Right lobe of liver (tissue), 6 donors: ENCODE data around the gene HTRA1. TPM values are rescaled to one million over a fixed set of nuclear protein-coding genes. Genes with fewer than 3 reads are reported as not detected.

Experiments used
- ATAC-seq, 4 donors: fragments of 200-7000 bp; cut with Tn5 transposase; one replicate each; pipeline ENCODE4 v1.9.1; 2020; ENCODE audit warnings: mild to moderate bottlenecking in 4 of 4, moderate library complexity in 4 of 4
- DNase-seq, 3 donors: peaks; one replicate each; pipeline ENCODE4 v3.0.0-alpha.2; 2020
- H3K27ac ChIP-seq, 3 donors: fragments of 200-600 bp; one replicate each; pipeline ENCODE4 v1.8.0; 2022
- H3K27me3 ChIP-seq, 2 donors: fragments of 200-600 bp; one replicate each; pipeline ENCODE4 v1.8.0; 2022
- H3K36me3 ChIP-seq, 4 donors: fragments of 200-600 bp; sonication (generic) in 1 of 4; one replicate each; pipeline versions ENCODE4 v1.5.1 to v1.8.0; 2017 to 2022; ENCODE audit warnings: control low read depth in 1 of 4
- H3K4me1 ChIP-seq, 4 donors: fragments of 200-600 bp; sonication (generic) in 1 of 4; one replicate each; pipeline versions ENCODE4 v1.5.1 to v1.8.0; 2017 to 2022; ENCODE audit warnings: control low read depth in 1 of 4
- H3K4me3 ChIP-seq, 3 donors: fragments of 200-600 bp; one replicate each; pipeline ENCODE4 v1.8.0; 2022
- H3K9me3 ChIP-seq, 4 donors: fragments of 200-600 bp; sonication (generic) in 1 of 4; one replicate each; pipeline versions ENCODE4 v1.5.1 to v1.8.0; 2017 to 2022; ENCODE audit warnings: control low read depth in 1 of 4
- POLR2A ChIP-seq: fragments of 450-650 bp; IDR thresholded peaks from one replicate; pipeline ENCODE4 v1.6.1; 2017; ENCODE audit warnings: antibody characterized with exemption, mild to moderate bottlenecking
- WGBS: methylation state at CpG from one replicate; pipeline ENCODE4 v1.1.6; 2018; ENCODE audit warnings: low coverage, low lambda C conversion rate; ENCODE audit not compliant: insufficient coverage; ENCODE audit errors: missing lambda C conversion rate; 5-methylcytosine and 5-hydroxymethylcytosine counted together
- intact Hi-C, 2 donors: fragments of 100-400 bp; cut with DNase I; formaldehyde crosslinking; loops; one replicate each; pipeline versions ENCODE4 v1.11.2 to v1.14.1; 2022
- total RNA-seq, 6 experiments: library from RNA; depleted of rRNA in 2 of 6; stranded (reverse); fragments of >200 nt in 2 of 6; fragmentation: NEBNext Ultra II Directional in 3 of 6; extraction: Animal tissue kit (Norgen Biotek cat#: 25700) in 3 of 6; gene quantifications; one replicate each; pipeline versions ENCODE4 v1.1.0 to v1.2.4, GENCODE V29; 2016 to 2023
- TF ChIP-seq, protein P1 (sequence below), 4 donors: fragments of 200-600 bp in 3 of 4; fragments of 450-650 bp in 1 of 4; IDR thresholded peaks; one replicate each; pipeline versions ENCODE4 v1.5.1 to v1.8.0; 2016 to 2022; ENCODE audit warnings: antibody characterized with exemption in 4 of 4, mild to moderate bottlenecking in 2 of 4
- donor health status: DM: no; HTN: yes; CAD: no.
- donor health status: DM: no; HTN: no; CAD: no.
- donor health status: DM: no; HTN: no; CAD: no.
- donor health status: DM: no; HTN: yes; CAD: no.
- donor health status: DM: no; HTN: yes; CAD: no.

Gene HTRA1
- total RNA-seq, 6 experiments from 2014 or later = 91.9 to 224 (median 134) TPM

DNA sequence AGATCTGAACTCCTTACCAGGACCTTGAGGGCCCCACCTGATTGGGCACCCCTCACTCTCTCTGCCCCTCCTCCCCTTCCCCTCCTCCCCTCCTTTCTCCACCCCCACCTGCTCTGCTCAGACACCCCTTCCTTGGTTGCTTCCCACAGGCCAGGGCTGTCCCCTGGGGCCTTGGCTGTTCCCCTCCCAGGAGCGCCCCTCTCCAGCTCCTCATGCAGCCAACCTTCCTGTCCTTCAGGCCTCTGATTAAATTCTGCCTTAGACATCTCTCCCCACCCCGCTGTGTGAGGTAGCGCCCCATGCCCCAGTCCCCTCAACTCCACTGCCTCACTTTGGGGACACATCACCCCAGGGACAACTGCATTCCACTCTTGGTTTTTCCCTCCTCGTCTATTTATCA is 32.4 kb downstream of the HTRA1 start:
- Histone ChIP-seq H3K9me3 (no peaks in the 10 kb centered on the region), H3K36me3 (peaks cover 0 to 4% (median 1%) of the 10 kb centered on the region in 4 donors), H3K27me3 (no peaks in the 10 kb centered on the region), H3K27ac (no peak overlapping the region), H3K4me3 (no peak overlapping the region), H3K4me1 (no peaks in the 10 kb centered on the region)
- 88% methylated on average over 3 of the region's 4 CpGs for WGBS
- no peak for TF ChIP-seq POLR2A
- DNase-seq = no peak
- ATAC-seq = no peak
- intact Hi-C loops = no loop called here

DNA sequence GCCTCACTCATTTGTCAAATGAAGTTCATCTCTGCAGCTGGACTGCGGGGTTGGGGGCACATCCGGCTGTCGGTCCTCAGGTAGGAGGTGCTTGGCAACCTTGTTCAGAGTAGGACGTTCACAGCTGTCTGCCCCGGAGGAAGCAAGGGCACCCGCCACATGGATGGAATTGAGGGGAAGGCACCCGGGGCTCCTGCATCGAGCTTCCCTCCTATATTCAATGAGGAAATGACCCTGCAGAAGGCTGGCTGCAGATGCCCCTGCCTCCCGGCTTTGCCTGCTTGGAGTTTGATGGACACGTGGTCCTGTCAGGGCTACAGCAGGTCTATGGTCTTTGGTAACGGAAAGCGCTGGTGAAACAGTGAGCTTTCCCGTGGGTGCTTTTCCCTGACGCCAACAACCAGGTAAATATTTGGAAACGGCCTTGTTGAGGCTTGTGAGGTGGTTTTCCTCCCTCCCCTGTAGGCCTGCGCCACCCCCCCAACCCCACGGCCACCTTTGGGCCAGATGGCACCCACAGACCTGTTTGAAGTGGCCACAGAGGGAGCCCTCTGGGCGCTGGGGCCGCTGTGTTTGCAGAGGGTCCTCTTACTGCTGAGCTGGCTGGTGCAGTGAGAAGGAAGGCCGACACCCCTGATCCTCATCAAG is 32.9 kb downstream of the HTRA1 start:
- TF ChIP-seq POLR2A = no peak
- TF ChIP-seq, protein P1, sequence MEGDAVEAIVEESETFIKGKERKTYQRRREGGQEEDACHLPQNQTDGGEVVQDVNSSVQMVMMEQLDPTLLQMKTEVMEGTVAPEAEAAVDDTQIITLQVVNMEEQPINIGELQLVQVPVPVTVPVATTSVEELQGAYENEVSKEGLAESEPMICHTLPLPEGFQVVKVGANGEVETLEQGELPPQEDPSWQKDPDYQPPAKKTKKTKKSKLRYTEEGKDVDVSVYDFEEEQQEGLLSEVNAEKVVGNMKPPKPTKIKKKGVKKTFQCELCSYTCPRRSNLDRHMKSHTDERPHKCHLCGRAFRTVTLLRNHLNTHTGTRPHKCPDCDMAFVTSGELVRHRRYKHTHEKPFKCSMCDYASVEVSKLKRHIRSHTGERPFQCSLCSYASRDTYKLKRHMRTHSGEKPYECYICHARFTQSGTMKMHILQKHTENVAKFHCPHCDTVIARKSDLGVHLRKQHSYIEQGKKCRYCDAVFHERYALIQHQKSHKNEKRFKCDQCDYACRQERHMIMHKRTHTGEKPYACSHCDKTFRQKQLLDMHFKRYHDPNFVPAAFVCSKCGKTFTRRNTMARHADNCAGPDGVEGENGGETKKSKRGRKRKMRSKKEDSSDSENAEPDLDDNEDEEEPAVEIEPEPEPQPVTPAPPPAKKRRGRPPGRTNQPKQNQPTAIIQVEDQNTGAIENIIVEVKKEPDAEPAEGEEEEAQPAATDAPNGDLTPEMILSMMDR (IDR thresholded peaks at IDR 0.05) = no peak
- no peak overlapping the region for H3K4me3 ChIP-seq
- H3K27ac ChIP-seq = no peak overlapping the region
- DNase-seq = no peak
- no peaks in the 10 kb centered on the region for H3K9me3 ChIP-seq
- H3K36me3 ChIP-seq = peaks cover 0 to 4% (median 1%) of the 10 kb centered on the region in 4 donors
- ATAC-seq = no peak
- intact Hi-C loops = no loop called here
- H3K27me3 ChIP-seq = no peaks in the 10 kb centered on the region
- WGBS = 96% methylated on average over 6 of the region's 20 CpGs
- no peaks in the 10 kb centered on the region for H3K4me1 ChIP-seq

DNA sequence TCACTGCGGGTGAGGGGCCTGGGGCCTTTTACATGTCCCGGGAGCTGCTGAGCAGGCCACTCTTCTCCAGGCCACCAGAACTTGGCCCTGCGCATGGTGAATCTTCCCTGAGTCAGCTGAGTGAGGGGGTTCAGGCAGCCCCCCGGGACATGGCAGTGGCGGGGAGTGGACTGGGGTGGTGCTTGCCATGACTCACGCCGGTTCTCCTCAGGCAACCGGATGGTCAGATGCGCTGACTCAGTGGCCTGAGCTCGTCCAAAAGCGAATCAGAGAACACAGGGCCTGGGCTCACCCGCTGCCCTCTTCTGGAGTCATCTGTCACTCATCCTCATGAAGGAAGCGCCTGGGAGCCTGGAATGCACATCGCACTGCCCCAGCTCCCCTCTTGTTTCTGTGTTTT is 33.5 kb downstream of the HTRA1 start:
- no peak for TF ChIP-seq POLR2A
- TF ChIP-seq, protein P1 (IDR thresholded peaks at IDR 0.05) = no peak
- H3K36me3 ChIP-seq = peaks cover 0 to 4% (median 1%) of the 10 kb centered on the region in 4 donors
- no peak for DNase-seq
- no peak for ATAC-seq
- 100% methylated on average over 1 of the region's 14 CpGs for WGBS
- H3K27me3 ChIP-seq = no peaks in the 10 kb centered on the region
- H3K27ac ChIP-seq = no peak overlapping the region
- no peaks in the 10 kb centered on the region for H3K9me3 ChIP-seq
- intact Hi-C loops = no loop called here
- H3K4me1 ChIP-seq = no peaks in the 10 kb centered on the region
- no peak overlapping the region for H3K4me3 ChIP-seq

GRCh38 chr10:122495406-122496340 is 34.3 kb downstream of the HTRA1 start:
- intact Hi-C loops = no loop called here
- Histone ChIP-seq H3K27me3 (no peaks in the 10 kb centered on the region), H3K36me3 (peaks cover 0 to 4% (median 1%) of the 10 kb centered on the region in 4 donors), H3K9me3 (no peaks in the 10 kb centered on the region), H3K4me3 (no peak overlapping the region), H3K4me1 (no peaks in the 10 kb centered on the region), H3K27ac (no peak overlapping the region)
- no peak for TF ChIP-seq POLR2A
- TF ChIP-seq, protein P1 (IDR thresholded peaks at IDR 0.05) = no peak
- 61% methylated on average over 12 of the region's 12 CpGs for WGBS
- no peak for DNase-seq
- ATAC-seq = peak in 1 of 4 donors; percentile 46

GRCh38 chr10:122497241-122497640 is 35.9 kb downstream of the HTRA1 start:
- Histone ChIP-seq H3K27me3 (no peaks in the 10 kb centered on the region), H3K9me3 (no peaks in the 10 kb centered on the region), H3K36me3 (peaks cover 0 to 4% (median under 1%) of the 10 kb centered on the region in 4 donors), H3K4me1 (no peaks in the 10 kb centered on the region), H3K27ac (no peak overlapping the region), H3K4me3 (no peak overlapping the region)
- ATAC-seq (no peak), DNase-seq (no peak)
- TF ChIP-seq, protein P1 (IDR thresholded peaks at IDR 0.05) = no peak
- TF ChIP-seq POLR2A = no peak
- intact Hi-C loops = no loop called here
- WGBS = no CpG with 5 or more reads among the region's 2 CpGs
